HUES48 (cell line): ENCODE measurements around the gene KIRREL1.

Source experiments
- H3K27ac ChIP-seq: one replicate; pipeline ENCODE4 v1.7.0; 2013; ENCODE audit warnings: low read depth, low read length, inconsistent platforms
- H3K27me3 ChIP-seq: 2 replicates; pipeline ENCODE4 v1.6.1; 2013; ENCODE audit warnings: mild to moderate bottlenecking, low read length; ENCODE audit not compliant: control insufficient read depth, insufficient read depth
- H3K36me3 ChIP-seq: 2 replicates; pipeline ENCODE4 v1.6.1; 2013; ENCODE audit warnings: low read length; ENCODE audit not compliant: control insufficient read depth, insufficient read depth
- H3K4me1 ChIP-seq: 2 replicates; pipeline ENCODE4 v1.6.1; 2013; ENCODE audit warnings: mild to moderate bottlenecking, low read length; ENCODE audit not compliant: control insufficient read depth, insufficient read depth
- H3K4me3 ChIP-seq: 2 replicates; pipeline ENCODE4 v1.5.1; 2013; ENCODE audit warnings: mild to moderate bottlenecking, low read depth, low read length
- H3K9ac ChIP-seq: 2 replicates; pipeline ENCODE4 v1.6.1; 2013; ENCODE audit warnings: mild to moderate bottlenecking, low read depth, low read length, moderate library complexity
- H3K9me3 ChIP-seq: 2 replicates; pipeline ENCODE4 v1.6.1; 2013; ENCODE audit warnings: low read length; ENCODE audit not compliant: control insufficient read depth, insufficient read depth

The KIRREL1 gene

DNA sequence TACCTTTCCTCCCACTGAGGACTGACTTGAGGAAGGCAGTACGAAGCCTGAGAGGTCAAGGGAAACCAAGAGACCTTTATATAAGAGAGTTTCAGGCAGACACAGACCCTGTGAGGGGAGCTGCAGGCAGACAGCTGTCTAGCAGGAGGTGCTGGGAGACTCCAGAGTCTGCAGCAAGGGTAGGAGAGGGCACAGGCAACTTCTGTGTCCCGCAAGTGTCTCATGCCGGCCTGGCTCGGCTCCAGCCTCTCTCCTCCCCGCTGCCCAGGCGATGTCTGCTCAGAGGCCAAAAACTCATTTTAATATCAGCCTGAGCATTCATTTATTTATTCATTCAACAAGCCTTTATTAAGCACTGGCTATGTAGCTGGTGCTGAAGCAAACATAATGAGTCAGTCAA is 83.0 kb downstream of the KIRREL1 start:
- no peaks in the 10 kb centered on the region for H3K9me3 ChIP-seq
- no peaks in the 10 kb centered on the region for H3K27me3 ChIP-seq
- H3K27ac ChIP-seq = no peak overlapping the region
- H3K4me1 ChIP-seq = peaks cover 34% of the 10 kb centered on the region
- H3K4me3 ChIP-seq = no peak overlapping the region
- H3K36me3 ChIP-seq = peaks cover 23% of the 10 kb centered on the region
- H3K9ac ChIP-seq = no peak overlapping the region

DNA sequence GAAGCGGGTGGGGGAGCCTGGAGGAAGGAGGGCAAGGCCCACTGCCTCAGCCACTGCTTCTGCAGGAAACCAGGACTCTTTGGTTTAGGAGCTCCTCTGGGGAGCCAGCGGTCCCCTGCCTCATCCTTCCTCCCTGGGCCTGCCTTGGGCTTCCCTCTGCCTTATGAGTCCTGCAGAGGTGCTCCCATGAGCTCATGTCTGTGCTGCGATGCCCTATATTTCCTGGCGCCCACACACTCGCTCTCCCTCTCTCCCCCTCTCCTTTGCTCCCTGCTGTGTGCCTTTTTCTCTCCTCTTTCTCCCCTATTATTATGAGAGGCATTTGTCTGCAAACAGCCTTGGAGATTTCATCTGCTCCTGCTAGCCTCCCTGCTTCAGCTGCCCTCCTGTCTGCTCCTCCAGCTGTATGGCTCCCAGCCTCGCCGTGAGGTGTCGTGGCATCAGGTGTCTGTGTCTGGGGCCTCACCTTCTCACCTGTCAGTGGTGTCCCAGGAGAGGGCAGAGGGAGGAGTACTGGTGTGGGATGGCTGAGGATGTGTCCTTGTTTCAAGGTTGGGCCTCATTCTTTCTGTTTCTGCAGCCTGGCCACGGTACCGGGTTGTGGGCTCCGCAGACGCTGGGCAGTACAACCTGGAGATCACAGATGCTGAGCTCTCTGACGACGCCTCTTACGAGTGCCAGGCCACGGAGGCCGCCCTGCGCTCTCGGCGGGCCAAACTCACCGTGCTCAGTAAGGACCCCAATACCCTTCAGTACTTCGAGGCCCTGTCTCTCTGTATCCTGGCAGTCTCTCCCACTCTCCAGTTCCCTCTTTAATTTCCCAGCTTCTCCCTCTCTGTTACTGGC is 84.2 kb downstream of the KIRREL1 start:
- peaks cover 34% of the 10 kb centered on the region for H3K4me1 ChIP-seq

DNA sequence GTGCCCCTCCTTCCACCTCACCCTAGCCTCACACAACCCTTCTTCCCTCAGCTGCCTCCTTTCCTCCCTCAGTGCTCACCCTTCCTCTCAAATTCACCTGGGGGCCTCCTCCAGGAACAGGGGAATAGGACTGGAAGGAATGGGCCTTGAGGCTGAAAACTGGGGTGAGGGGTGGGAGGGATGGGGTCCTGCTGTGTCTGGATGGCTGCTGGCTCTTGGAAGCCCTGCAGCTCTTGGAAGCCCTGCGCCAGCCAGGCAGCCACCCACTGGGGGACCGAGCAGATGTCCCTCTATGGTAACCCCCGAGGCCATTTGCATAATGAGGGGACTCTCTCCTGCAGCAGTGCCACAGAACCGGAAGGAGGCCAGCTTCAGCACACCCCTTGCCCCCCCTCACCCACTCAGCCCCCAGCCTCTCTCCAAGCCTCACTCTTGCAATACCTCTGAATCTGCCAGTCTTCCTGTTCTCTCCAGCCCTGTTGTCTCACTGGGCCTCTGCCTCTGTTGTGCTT is 85.2 kb downstream of the KIRREL1 start:
- peaks cover 37% of the 10 kb centered on the region for H3K36me3 ChIP-seq
- peak overlapping the region; percentile 15 for H3K27ac ChIP-seq
- no peak overlapping the region for H3K9ac ChIP-seq
- H3K4me1 ChIP-seq = peaks cover 29% of the 10 kb centered on the region
- H3K9me3 ChIP-seq = no peaks in the 10 kb centered on the region
- no peaks in the 10 kb centered on the region for H3K27me3 ChIP-seq
- no peak overlapping the region for H3K4me3 ChIP-seq

More for the DNA sequence above, 84.2 kb downstream of the KIRREL1 start:
- no peak overlapping the region for H3K9ac ChIP-seq
- no peak overlapping the region for H3K4me3 ChIP-seq
- H3K36me3 ChIP-seq = peaks cover 32% of the 10 kb centered on the region
- peak overlapping the region; percentile 32 for H3K27ac ChIP-seq
- H3K9me3 ChIP-seq = no peaks in the 10 kb centered on the region
- no peaks in the 10 kb centered on the region for H3K27me3 ChIP-seq

DNA sequence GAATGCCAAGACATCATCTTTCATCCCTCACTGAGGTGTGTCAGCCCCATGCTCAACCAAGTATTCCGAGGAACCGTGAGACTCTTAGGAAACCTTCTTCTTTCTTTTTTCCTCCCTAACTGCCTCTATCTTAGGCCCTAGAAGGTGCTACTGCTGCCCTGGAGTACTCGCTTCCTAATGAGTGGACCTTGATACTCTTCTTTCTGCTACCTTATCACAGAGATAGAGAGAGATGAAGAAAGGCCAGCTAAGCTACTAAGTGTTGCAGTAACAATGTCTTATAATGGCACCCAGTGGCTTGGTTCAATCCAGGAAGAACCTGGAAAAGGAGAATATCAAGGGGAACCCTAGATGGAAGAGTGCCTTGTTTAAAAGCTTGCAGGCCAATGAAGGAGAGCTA is 86.6 kb downstream of the KIRREL1 start:
- H3K9me3 ChIP-seq = no peaks in the 10 kb centered on the region
- H3K9ac ChIP-seq = no peak overlapping the region
- H3K4me3 ChIP-seq = no peak overlapping the region
- no peak overlapping the region for H3K27ac ChIP-seq
- H3K4me1 ChIP-seq = peaks cover 20% of the 10 kb centered on the region
- H3K36me3 ChIP-seq = peaks cover 49% of the 10 kb centered on the region
- no peaks in the 10 kb centered on the region for H3K27me3 ChIP-seq

DNA sequence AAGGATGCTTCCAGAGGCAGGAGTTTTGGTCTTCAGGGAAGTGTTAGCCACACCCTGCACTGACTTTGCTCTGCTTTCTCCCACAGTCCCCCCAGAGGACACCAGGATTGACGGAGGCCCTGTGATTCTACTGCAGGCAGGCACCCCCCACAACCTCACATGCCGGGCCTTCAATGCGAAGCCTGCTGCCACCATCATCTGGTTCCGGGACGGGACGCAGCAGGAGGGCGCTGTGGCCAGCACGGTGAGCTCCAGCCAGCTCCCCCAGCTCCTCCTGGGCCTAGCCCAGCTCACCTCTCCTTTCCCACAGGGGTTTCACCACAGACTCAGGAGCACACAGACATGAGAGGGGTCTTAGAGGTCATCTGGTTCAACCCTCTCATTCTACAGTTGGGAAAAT is 90.9 kb downstream of the KIRREL1 start:
- H3K4me3 ChIP-seq = no peak overlapping the region
- H3K4me1 ChIP-seq = no peaks in the 10 kb centered on the region; the same call in 1 of the 2 replicates
- H3K9ac ChIP-seq = no peak overlapping the region
- no peaks in the 10 kb centered on the region for H3K27me3 ChIP-seq
- peaks cover 85% of the 10 kb centered on the region for H3K36me3 ChIP-seq
- H3K9me3 ChIP-seq = no peaks in the 10 kb centered on the region
- no peak overlapping the region for H3K27ac ChIP-seq

DNA sequence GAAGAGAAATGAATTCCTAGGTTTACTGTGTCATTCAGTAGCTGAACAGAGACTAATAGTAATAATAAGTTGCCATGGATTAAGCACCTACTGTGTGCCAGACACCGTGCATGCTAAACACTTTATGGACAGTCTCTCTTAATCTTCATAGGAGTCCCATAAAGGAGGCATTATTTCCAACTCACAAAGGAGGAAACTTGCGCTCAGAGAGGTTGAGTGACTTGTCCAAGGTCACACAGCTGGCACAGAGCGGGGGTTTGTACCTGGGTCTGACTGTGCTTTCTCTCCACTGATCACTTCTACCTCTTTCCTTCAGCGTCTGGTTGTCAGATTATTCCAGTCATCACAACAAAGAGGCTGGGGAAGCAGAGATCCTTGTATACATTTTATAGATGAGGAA is 91.3 kb downstream of the KIRREL1 start:
- no peak overlapping the region for H3K9ac ChIP-seq
- H3K36me3 ChIP-seq = peaks cover 86% of the 10 kb centered on the region
- no peaks in the 10 kb centered on the region; the same call in 1 of the 2 replicates for H3K4me1 ChIP-seq
- no peak overlapping the region for H3K27ac ChIP-seq
- no peaks in the 10 kb centered on the region for H3K27me3 ChIP-seq
- no peaks in the 10 kb centered on the region for H3K9me3 ChIP-seq
- H3K4me3 ChIP-seq = no peak overlapping the region

DNA sequence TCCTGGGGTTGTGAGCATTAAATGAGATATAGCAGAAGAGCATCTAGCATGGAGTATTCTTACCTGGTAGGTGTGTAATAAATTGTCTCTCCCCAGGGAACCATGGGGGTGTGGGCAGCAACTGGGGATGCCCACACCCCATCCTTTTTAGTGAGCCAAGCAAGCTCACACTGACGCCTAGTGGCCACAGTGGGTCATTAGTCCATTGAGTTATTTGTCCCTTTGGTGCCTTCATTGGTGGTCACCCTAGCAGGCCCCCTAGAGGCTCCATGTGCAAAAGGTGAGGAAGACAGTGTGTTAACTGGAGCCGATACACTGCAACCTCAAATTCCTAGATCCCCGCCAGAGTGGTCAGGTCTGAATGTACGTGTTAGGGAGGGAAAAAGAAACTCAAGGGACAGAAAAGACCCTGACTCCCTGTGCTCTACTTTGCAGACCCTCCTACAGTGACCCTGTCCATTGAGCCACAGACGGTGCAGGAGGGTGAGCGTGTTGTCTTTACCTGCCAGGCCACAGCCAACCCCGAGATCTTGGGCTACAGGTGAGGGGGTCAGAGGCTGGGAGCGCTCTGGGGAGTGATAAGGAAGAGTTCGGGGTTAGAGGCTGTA is 94.0 kb downstream of the KIRREL1 start:
- Histone ChIP-seq H3K36me3 (peaks cover 85% of the 10 kb centered on the region), H3K9me3 (no peaks in the 10 kb centered on the region), H3K27me3 (no peaks in the 10 kb centered on the region), H3K9ac (no peak overlapping the region), H3K4me1 (no peaks in the 10 kb centered on the region; the same call in 1 of the 2 replicates), H3K4me3 (no peak overlapping the region), H3K27ac (no peak overlapping the region)

DNA sequence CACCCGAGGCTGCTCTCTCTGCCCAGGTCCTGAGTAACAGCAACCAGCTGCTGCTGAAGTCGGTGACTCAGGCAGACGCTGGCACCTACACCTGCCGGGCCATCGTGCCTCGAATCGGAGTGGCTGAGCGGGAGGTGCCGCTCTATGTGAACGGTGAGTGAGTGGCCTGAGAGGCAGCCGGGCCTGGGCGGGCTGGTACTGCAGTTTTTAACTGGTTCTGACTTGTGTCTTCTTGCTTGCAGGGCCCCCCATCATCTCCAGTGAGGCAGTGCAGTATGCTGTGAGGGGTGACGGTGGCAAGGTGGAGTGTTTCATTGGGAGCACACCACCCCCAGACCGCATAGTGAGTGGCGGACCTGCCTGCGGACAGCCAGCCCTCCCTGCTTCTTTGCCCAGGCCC is 96.0 kb downstream of the KIRREL1 start:
- Histone ChIP-seq H3K27ac (no peak overlapping the region), H3K27me3 (no peaks in the 10 kb centered on the region), H3K4me1 (no peaks in the 10 kb centered on the region; the same call in 1 of the 2 replicates), H3K36me3 (peaks cover 90% of the 10 kb centered on the region), H3K9me3 (no peaks in the 10 kb centered on the region), H3K9ac (no peak overlapping the region), H3K4me3 (no peak overlapping the region)

DNA sequence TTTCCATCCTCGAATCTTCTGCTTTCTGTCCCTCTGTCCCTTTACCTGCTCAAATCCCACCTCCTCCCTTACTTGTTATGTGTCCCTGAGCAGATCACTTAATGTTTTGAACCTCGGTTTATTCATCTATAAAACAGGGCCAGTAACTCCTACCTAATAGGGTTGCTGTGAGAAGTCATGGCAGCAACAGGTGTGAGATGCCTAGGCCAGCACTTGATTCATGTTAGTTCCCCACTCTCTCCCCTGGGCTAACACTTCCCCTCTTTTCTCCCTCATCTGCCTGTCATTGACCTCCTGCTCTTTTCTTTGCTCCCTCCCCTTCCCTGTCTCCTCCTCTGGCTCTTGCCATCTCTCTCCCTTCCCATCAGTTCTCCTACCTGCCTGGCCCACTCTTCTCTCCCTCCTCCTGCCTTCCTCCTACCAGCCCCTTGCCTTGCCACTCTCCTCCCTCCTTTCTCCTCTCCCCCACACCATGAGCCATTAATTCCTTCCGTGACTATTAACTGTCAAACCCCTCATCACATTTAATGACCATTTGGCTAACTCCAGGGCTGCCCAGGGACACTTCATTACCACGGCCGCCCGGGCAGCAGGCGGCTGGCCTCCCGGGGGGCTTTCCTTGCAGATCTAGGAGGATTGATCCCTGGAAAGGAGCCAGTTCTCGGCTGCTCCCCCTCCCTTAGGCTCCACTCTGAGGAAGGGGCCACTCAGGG is 96.6 kb downstream of the KIRREL1 start:
- Histone ChIP-seq H3K36me3 (peaks cover 88% of the 10 kb centered on the region), H3K9ac (no peak overlapping the region), H3K27me3 (no peaks in the 10 kb centered on the region), H3K27ac (no peak overlapping the region), H3K4me1 (no peaks in the 10 kb centered on the region; the same call in 1 of the 2 replicates), H3K9me3 (no peaks in the 10 kb centered on the region), H3K4me3 (no peak overlapping the region)

DNA sequence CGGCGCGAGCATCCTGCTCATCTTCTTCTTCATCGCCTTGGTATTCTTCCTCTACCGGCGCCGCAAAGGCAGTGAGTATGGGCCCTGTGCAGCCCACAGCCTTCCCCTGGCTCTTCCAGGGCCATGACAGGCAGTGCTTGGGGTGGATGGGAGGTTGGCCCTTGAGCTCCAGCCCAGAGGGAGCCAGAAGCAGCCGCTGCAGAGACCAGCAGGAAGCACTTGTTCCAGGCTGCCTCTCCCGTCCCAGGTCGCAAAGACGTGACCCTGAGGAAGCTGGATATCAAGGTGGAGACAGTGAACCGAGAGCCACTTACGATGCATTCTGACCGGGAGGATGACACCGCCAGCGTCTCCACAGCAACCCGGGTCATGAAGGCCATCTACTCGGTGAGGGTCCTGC is 99.9 kb downstream of the KIRREL1 start:
- H3K36me3 ChIP-seq = peaks cover 60% of the 10 kb centered on the region
- H3K27me3 ChIP-seq = no peaks in the 10 kb centered on the region
- H3K27ac ChIP-seq = no peak overlapping the region
- H3K4me1 ChIP-seq = peaks cover 5% of the 10 kb centered on the region; the same call in 1 of the 2 replicates
- no peaks in the 10 kb centered on the region for H3K9me3 ChIP-seq
- H3K4me3 ChIP-seq = no peak overlapping the region
- H3K9ac ChIP-seq = no peak overlapping the region
